Sigmoid colon (tissue), 7 donors: ENCODE results near the gene CST11. TPM values are rescaled to one million over a fixed set of nuclear protein-coding genes. Genes with fewer than 3 reads are reported as not detected.
A peak's percentile ranks its signal among the peaks of the same experiment; 100 is the strongest.

ENCODE experiments used
- DNase-seq: peaks from one replicate; pipeline ENCODE4 v3.0.0-alpha.2; 2019
- H3K27ac ChIP-seq, 4 donors: fragments of 200-600 bp; sonication (generic); one replicate each; pipeline ENCODE4 v1.5.1; 2016 to 2019; ENCODE audit warnings: mild to moderate bottlenecking in 1 of 4
- H3K27me3 ChIP-seq, 3 donors: fragments of 200-600 bp; sonication (generic); one replicate each; pipeline ENCODE4 v1.5.1; 2019; ENCODE audit warnings: mild to moderate bottlenecking in 1 of 3
- H3K36me3 ChIP-seq, 4 donors: fragments of 200-600 bp; sonication (generic); one replicate each; pipeline ENCODE4 v1.5.1; 2016 to 2019
- H3K4me1 ChIP-seq, 4 donors: fragments of 200-600 bp; sonication (generic); one replicate each; pipeline ENCODE4 v1.5.1; 2017 to 2019
- H3K4me3 ChIP-seq, 4 donors: fragments of 200-600 bp; sonication (generic); one replicate each; pipeline ENCODE4 v1.5.1; 2017 to 2019; ENCODE audit warnings: mild to moderate bottlenecking in 2 of 4, moderate library complexity in 1 of 4
- H3K9me3 ChIP-seq, 4 donors: fragments of 200-600 bp in 3 of 4; sonication (generic) in 3 of 4; one replicate each; pipeline versions ENCODE4 v1.5.1 to v1.6.1; 2013 to 2019
- CTCF ChIP-seq, 4 experiments: fragments of 450-650 bp in 3 of 4; fragments of 200-600 bp in 1 of 4; IDR thresholded peaks; one replicate each; pipeline ENCODE4 v1.5.1; 2016 to 2019; ENCODE audit warnings: antibody characterized with exemption in 4 of 4, mild to moderate bottlenecking in 3 of 4, moderate library complexity in 2 of 4
- EP300 ChIP-seq, 4 donors: sonication (generic); formaldehyde crosslinking; IDR thresholded peaks; one replicate each; pipeline ENCODE4 v1.6.1; 2017; ENCODE audit warnings: antibody characterized with exemption in 4 of 4
- POLR2A ChIP-seq, 2 donors: fragments of 450-650 bp; IDR thresholded peaks; one replicate each; pipeline ENCODE4 v1.6.1; 2016; ENCODE audit warnings: antibody characterized with exemption in 2 of 2, mild to moderate bottlenecking in 2 of 2, moderate library complexity in 2 of 2
- POLR2AphosphoS5 ChIP-seq, 4 donors: sonication (generic); formaldehyde crosslinking; IDR thresholded peaks; one replicate each; pipeline ENCODE4 v1.6.1; 2017; ENCODE audit warnings: antibody characterized with exemption in 4 of 4
- WGBS, 2 donors: extraction: QIAGEN DNeasy Blood & Tissue Kit; methylation state at CpG; one replicate each; pipeline ENCODE4 v1.1.7; 2013; 5-methylcytosine and 5-hydroxymethylcytosine counted together
- intact Hi-C: fragments of 100-400 bp; cut with DNase I; formaldehyde crosslinking; loops from one replicate; pipeline ENCODE4 v1.15.1; 2023
- polyA plus RNA-seq, 3 donors: library from polyadenylated mRNA; stranded (reverse); fragments of 200-250 nt; gene quantifications; one replicate each; pipeline ENCODE4 v1.2.3, GENCODE V29; 2013
- total RNA-seq, 4 donors: library from RNA; depleted of rRNA; stranded (reverse); fragments of >200 nt; gene quantifications; one replicate each; pipeline ENCODE4 v1.1.0, GENCODE V29; 2016
- donor health status: healthy with polysubstance abuse.
- donor health status: Bipolar disorder and iron deficiency.
- donor health status: healthy.

CST11 gene
- total and polyA plus RNA-seq, 7 donors = not detected

GRCh38 chr20:23437126-23437899 is 15.4 kb downstream of the CST11 start:
- WGBS, 2 donors = 89 to 91% methylated on average over 9 of the region's 9 CpGs

GRCh38 chr20:23436681-23437080 is 16.0 kb downstream of the CST11 start:
- Histone ChIP-seq H3K36me3 (no peaks in the 10 kb centered on the region), H3K27ac (peak overlapping the region in 1 of 4 donors; percentile 46), H3K27me3 (no peaks in the 10 kb centered on the region), H3K4me3 (no peak overlapping the region), H3K9me3 (no peaks in the 10 kb centered on the region), H3K4me1 (peaks cover 0 to 13% (median 0%) of the 10 kb centered on the region in 4 donors)
- 56 to 58% methylated on average over 3 of the region's 3 CpGs for WGBS, 2 donors
- no peak for TF ChIP-seq CTCF (IDR thresholded peaks at IDR 0.05)
- no peak for TF ChIP-seq POLR2A (IDR thresholded peaks at IDR 0.05)
- TF ChIP-seq POLR2AphosphoS5 (IDR thresholded peaks at IDR 0.05) = no peak
- no peak for TF ChIP-seq EP300 (IDR thresholded peaks at IDR 0.05)
- DNase-seq = no peak
- intact Hi-C loops = no loop called here

More at GRCh38 chr20:23437126-23437899, 15.4 kb downstream of the CST11 start:
- intact Hi-C loops = no loop called here
- peaks cover 0 to 16% (median 0%) of the 10 kb centered on the region in 4 donors for H3K4me1 ChIP-seq
- H3K4me3 ChIP-seq = no peak overlapping the region
- no peaks in the 10 kb centered on the region for H3K36me3 ChIP-seq
- no peak for DNase-seq
- no peaks in the 10 kb centered on the region for H3K27me3 ChIP-seq
- no peaks in the 10 kb centered on the region for H3K9me3 ChIP-seq
- peak overlapping the region in 1 of 4 donors; percentile 46 for H3K27ac ChIP-seq
- TF ChIP-seq POLR2AphosphoS5 (IDR thresholded peaks at IDR 0.05) (no peak), POLR2A (IDR thresholded peaks at IDR 0.05) (no peak), CTCF (IDR thresholded peaks at IDR 0.05) (no peak)

- intact Hi-C loops = no loop called here
- no peak overlapping the region for H3K4me3 ChIP-seq
- peak overlapping the region in 1 of 4 donors; percentile 46 for H3K27ac ChIP-seq
- no peaks in the 10 kb centered on the region for H3K9me3 ChIP-seq
- peaks cover 0 to 13% (median 0%) of the 10 kb centered on the region in 4 donors for H3K4me1 ChIP-seq
- H3K36me3 ChIP-seq = no peaks in the 10 kb centered on the region
- 40 to 70% methylated on average over 11 of the region's 11 CpGs for WGBS, 2 donors
- DNase-seq = no peak
- peak in 1 of 4 donors; percentile 44 for TF ChIP-seq POLR2AphosphoS5 (IDR thresholded peaks at IDR 0.05)
- no peak for TF ChIP-seq EP300 (IDR thresholded peaks at IDR 0.05)
- H3K27me3 ChIP-seq = no peaks in the 10 kb centered on the region
These were observed 16.8 kb downstream of the CST11 start for GRCh38 chr20:23435626-23436539.

- Histone ChIP-seq H3K4me3 (no peak overlapping the region), H3K4me1 (peaks cover 0 to 13% (median 0%) of the 10 kb centered on the region in 4 donors), H3K27me3 (no peaks in the 10 kb centered on the region), H3K9me3 (no peaks in the 10 kb centered on the region), H3K27ac (no peak overlapping the region), H3K36me3 (no peaks in the 10 kb centered on the region)
- no peak for DNase-seq
- intact Hi-C loops = no loop called here
- TF ChIP-seq EP300 (IDR thresholded peaks at IDR 0.05) = no peak
- TF ChIP-seq POLR2AphosphoS5 (IDR thresholded peaks at IDR 0.05) = no peak
- TF ChIP-seq CTCF (IDR thresholded peaks at IDR 0.05) = no peak
- no peak for TF ChIP-seq POLR2A (IDR thresholded peaks at IDR 0.05)
- 91 to 94% methylated on average over 7 of the region's 7 CpGs for WGBS, 2 donors
These were observed 18.0 kb downstream of the CST11 start for GRCh38 chr20:23434521-23435313.
